ENCODE measurements around the gene C16orf86. TPM values are rescaled to one million over a fixed set of nuclear protein-coding genes. Genes with fewer than 3 reads are reported as not detected.

Gene C16orf86
- 2.5 TPM for total RNA-seq

GRCh38 chr16:67666559-67667452 lies at the start of gene C16orf86, which contains the start of gene ENKD1:
TSS of gene C16orf86 (plus strand) at chr16:67666814. CDS start at chr16:67666971, 157 bp downstream.
TSS of gene ENKD1 (minus strand) at chr16:67666750. CDS start at chr16:67666442, 308 bp downstream.

GRCh38 chr16:67659675-67660563 lies 6.7 kb upstream of the C16orf86 start, which contains the start of gene ACD:
TSS of gene ACD (minus strand) at chr16:67660260. CDS start at chr16:67660220, 40 bp downstream.

GRCh38 chr16:67660564-67661028 lies 6.0 kb upstream of the C16orf86 start, which contains the start of gene PARD6A:
TSS of gene PARD6A (plus strand) at chr16:67660960. CDS start at chr16:67661039, 79 bp downstream.

Other genes starting within 250 kb of the C16orf86 start
- gene HSD11B2, start 235.7 kb upstream of the C16orf86 start, total RNA-seq: 6.5 TPM
- 130 TPM for gene ATP6V0D1, start 185.7 kb upstream of the C16orf86 start, total RNA-seq
- gene AGRP, start 183.3 kb upstream of the C16orf86 start, total RNA-seq: not detected
- gene RIPOR1, start 138.0 kb upstream of the C16orf86 start, total RNA-seq: 30.7 TPM
- gene CTCF, start 104.3 kb upstream of the C16orf86 start, total RNA-seq: 53.7 TPM
- gene CARMIL2, start 21.7 kb upstream of the C16orf86 start, total RNA-seq: 4.4 TPM
- 22.4 TPM for gene ACD, start 6.6 kb upstream of the C16orf86 start, total RNA-seq
- gene PARD6A, start 5.9 kb upstream of the C16orf86 start, total RNA-seq: 13.4 TPM
- 11.3 TPM for gene ENKD1, start 64 bp upstream of the C16orf86 start, total RNA-seq
- gene GFOD2, start 52.5 kb downstream of the C16orf86 start, total RNA-seq: 57.2 TPM
- gene RANBP10, start 139.7 kb downstream of the C16orf86 start, total RNA-seq: 6.9 TPM
- gene TSNAXIP1, start 140.1 kb downstream of the C16orf86 start, total RNA-seq: 6.2 TPM
- 23.8 TPM for gene THAP11, start 175.5 kb downstream of the C16orf86 start, total RNA-seq
- gene NUTF2, start 180.1 kb downstream of the C16orf86 start, total RNA-seq: 134 TPM
- 27.9 TPM for gene CENPT, start 180.9 kb downstream of the C16orf86 start, total RNA-seq
- 52.4 TPM for gene EDC4, start 206.2 kb downstream of the C16orf86 start, total RNA-seq
- not detected for gene NRN1L, start 218.1 kb downstream of the C16orf86 start, total RNA-seq
- gene PSKH1, start 226.4 kb downstream of the C16orf86 start, total RNA-seq: 11.8 TPM